Measurements from ENCODE around the gene MYBPC2.

The MYBPC2 gene

GRCh38 chr19:50409347-50409746 lies 23.3 kb upstream of the MYBPC2 start:
- no peak for DNase-seq

- DNase-seq = no peak
Observed at GRCh38 chr19:50410109-50410508, 22.6 kb upstream of the MYBPC2 start.

- DNase-seq = no peak
Observed at GRCh38 chr19:50412419-50412818, 20.3 kb upstream of the MYBPC2 start.

- no peak for DNase-seq
Observed at GRCh38 chr19:50413096-50413495, 19.6 kb upstream of the MYBPC2 start.

- no peak for DNase-seq
Observed at GRCh38 chr19:50413531-50413930, 19.2 kb upstream of the MYBPC2 start.

- DNase-seq = peak in 36 of 56 donors; percentile 2 to 70 (median 22)
Observed at GRCh38 chr19:50414864-50415660, 17.6 kb upstream of the MYBPC2 start.

- peak in 2 of 56 donors; percentile 5 to 10 for DNase-seq
Observed at GRCh38 chr19:50415661-50416033, 17.0 kb upstream of the MYBPC2 start.

- DNase-seq = no peak
Observed at GRCh38 chr19:50416034-50416977, 16.4 kb upstream of the MYBPC2 start.

- DNase-seq = no peak
Observed at GRCh38 chr19:50417111-50418081, 15.3 kb upstream of the MYBPC2 start.

- DNase-seq = no peak
Observed at GRCh38 chr19:50418176-50419021, 14.3 kb upstream of the MYBPC2 start, which contains the start of gene SPIB. TSS of gene SPIB (plus strand) at chr19:50418938. CDS start at chr19:50418963, 25 bp downstream.

GRCh38 chr19:50419022-50419579 lies 13.6 kb upstream of the MYBPC2 start:
- no peak for DNase-seq

GRCh38 chr19:50419580-50420035 lies 13.1 kb upstream of the MYBPC2 start:
- no peak for DNase-seq

- DNase-seq = no peak
Observed at GRCh38 chr19:50420127-50420526, 12.6 kb upstream of the MYBPC2 start.

- DNase-seq = no peak
Observed at GRCh38 chr19:50420808-50421207, 11.9 kb upstream of the MYBPC2 start.

GRCh38 chr19:50422397-50423278 lies 10.1 kb upstream of the MYBPC2 start:
- no peak for DNase-seq

GRCh38 chr19:50423279-50424113 lies 9.2 kb upstream of the MYBPC2 start:
- no peak for DNase-seq

GRCh38 chr19:50425581-50425980 lies 7.1 kb upstream of the MYBPC2 start:
- no peak for DNase-seq
